HG02943 (cell line): ENCODE data around the gene NPHP1.
"Not testable (repeated sequence)": the region's sequence is repeated elsewhere in the genome, so short reads cannot be mapped to it uniquely, and the experiment has no call there.

ENCODE experiments used
- ATAC-seq: cut with Tn5 transposase; IDR thresholded peaks from one replicate; pipeline ENCODE4 v1.9.1; 2021; ENCODE audit warnings: mild to moderate bottlenecking, low read depth, moderate library complexity; ENCODE audit not compliant: unreplicated experiment

The NPHP1 gene

GRCh38 chr2:110140401-110140800 lies 64.4 kb downstream of the NPHP1 start:
- ATAC-seq: no peak

GRCh38 chr2:110134025-110134424 lies 70.8 kb downstream of the NPHP1 start:
- no peak for ATAC-seq

- no peak for ATAC-seq
Observed at GRCh38 chr2:110131166-110131565, 73.6 kb downstream of the NPHP1 start.

GRCh38 chr2:110130757-110131156 lies 74.1 kb downstream of the NPHP1 start:
- ATAC-seq: no peak

GRCh38 chr2:110126906-110127305 lies 77.9 kb downstream of the NPHP1 start:
- no peak for ATAC-seq

GRCh38 chr2:110126086-110126773 lies 78.6 kb downstream of the NPHP1 start:
- ATAC-seq: no peak

- ATAC-seq: no peak
Observed at GRCh38 chr2:110124939-110125691, 79.7 kb downstream of the NPHP1 start.

GRCh38 chr2:110124038-110124825 lies 80.6 kb downstream of the NPHP1 start:
- ATAC-seq: no peak

- no peak for ATAC-seq
Observed at GRCh38 chr2:110121592-110121991, 83.2 kb downstream of the NPHP1 start.

- ATAC-seq: no peak
Observed at GRCh38 chr2:110121052-110121334, 83.8 kb downstream of the NPHP1 start.

- no peak for ATAC-seq
Observed at GRCh38 chr2:110120171-110121051, 84.4 kb downstream of the NPHP1 start.

GRCh38 chr2:110116033-110116710 lies 88.6 kb downstream of the NPHP1 start:
- no peak for ATAC-seq

GRCh38 chr2:110115291-110116032 lies 89.4 kb downstream of the NPHP1 start, which contains the start of gene MALL:
Gene MALL (minus strand): TSS chr2:110115822. CDS start chr2:110115792, 30 bp downstream.
- no peak for ATAC-seq

- ATAC-seq: no peak
Observed at GRCh38 chr2:110114831-110115255, 90.0 kb downstream of the NPHP1 start.

- ATAC-seq: no peak
Observed at GRCh38 chr2:110113961-110114591, 90.7 kb downstream of the NPHP1 start.

- not testable (repeated sequence) for ATAC-seq
Observed at GRCh38 chr2:110108291-110108690, 96.5 kb downstream of the NPHP1 start.

GRCh38 chr2:110107092-110108079 lies 97.4 kb downstream of the NPHP1 start:
- no peak for ATAC-seq
